GM19099 (cell line): Measurements from ENCODE around the gene AKAP8L.

ENCODE experiments used
- POLR2A ChIP-seq: IDR thresholded peaks from 3 replicates; pipeline ENCODE4 v1.6.1; 2011; ENCODE audit warnings: low read depth; ENCODE audit not compliant: insufficient read length; ENCODE audit errors: extremely low read depth

Gene AKAP8L

GRCh38 chr19:15452111-15453047, 33.6 kb upstream of the AKAP8L start:
- no peak for TF ChIP-seq POLR2A

- no peak for TF ChIP-seq POLR2A
These were observed 31.7 kb upstream of the AKAP8L start for GRCh38 chr19:15450528-15450890.

GRCh38 chr19:15449620-15450527, 31.1 kb upstream of the AKAP8L start, which contains the start of gene WIZ:
Gene WIZ (minus strand): TSS chr19:15449956. CDS start chr19:15448307, 1,649 bp downstream.
- TF ChIP-seq POLR2A = peak; percentile 12

GRCh38 chr19:15448778-15449619, 30.2 kb upstream of the AKAP8L start:
- TF ChIP-seq POLR2A = no peak

GRCh38 chr19:15448044-15448777, 29.4 kb upstream of the AKAP8L start:
- TF ChIP-seq POLR2A = no peak

- no peak for TF ChIP-seq POLR2A
These were observed 28.3 kb upstream of the AKAP8L start for GRCh38 chr19:15447057-15447456.

GRCh38 chr19:15445807-15446376, 27.1 kb upstream of the AKAP8L start:
- TF ChIP-seq POLR2A = no peak

- TF ChIP-seq POLR2A = no peak
These were observed 26.4 kb upstream of the AKAP8L start for GRCh38 chr19:15445227-15445605.

- no peak for TF ChIP-seq POLR2A
These were observed 25.9 kb upstream of the AKAP8L start for GRCh38 chr19:15444505-15445226.

GRCh38 chr19:15443838-15444237, 25.1 kb upstream of the AKAP8L start:
- TF ChIP-seq POLR2A = no peak

- TF ChIP-seq POLR2A = no peak
These were observed 24.5 kb upstream of the AKAP8L start for GRCh38 chr19:15443325-15443724.

- no peak for TF ChIP-seq POLR2A
These were observed 23.5 kb upstream of the AKAP8L start for GRCh38 chr19:15442142-15442920.
